Fibroblast of lung (primary cell): Measurements from ENCODE around the gene GAD1.

Experiments used
- CTCF ChIP-seq, 2 donors: IDR thresholded peaks in 1 of 2; conservative IDR thresholded peaks in 1 of 2; 1 replicate in 1 of 2; 2 replicates in 1 of 2; pipeline ENCODE4 v1.5.1; 2011 to 2012; ENCODE audit warnings: low read length in 2 of 2, control low read depth in 1 of 2, inconsistent platforms in 1 of 2, low read depth in 1 of 2, mild to moderate bottlenecking in 1 of 2
- EZH2 ChIP-seq: IDR thresholded peaks from 2 replicates; pipeline ENCODE4 v1.5.1; 2012; ENCODE audit warnings: low read length, control low read depth, mild to moderate bottlenecking; ENCODE audit errors: missing control alignments

- no peak for TF ChIP-seq CTCF (conservative IDR thresholded peaks at IDR 0.05 in 1 of 2, IDR thresholded peaks at IDR 0.05 in 1 of 2; ENCODE audit: low read depth in 1 of 2, low read length in 2 of 2)
- TF ChIP-seq EZH2: no peak
Measured at GRCh38 chr2:170798996-170799395, 17.7 kb upstream of the GAD1 start.
